HCT116 (cell line): ENCODE results near the gene PSMD10. TPM values are rescaled to one million over a fixed set of nuclear protein-coding genes. Genes with fewer than 3 reads are reported as not detected.

Experiments
- ATAC-seq: fragments of 200-7000 bp; cut with Tn5 transposase; 2 replicates; pipeline ENCODE4 v1.9.1; 2020; ENCODE audit warnings: mild to moderate bottlenecking, moderate library complexity
- BruUV-seq: library from RNA; stranded (reverse); fragments of 400-500 nt; replicated peaks from 2 replicates; lab custom pipeline; 2021; lab: Mats Ljungman, UMichigan
- CTCF ChIA-PET: fragments of 300-600 bp; sonication (Branson Sonifier 250); formaldehyde crosslinking; loops from one replicate; lab custom pipeline; 2021; ENCODE audit warnings: antibody characterized with exemption; lab: Charles Lee
- POLR2A ChIA-PET: fragments of 300-600, 350-600 bp; sonication (Branson Sonifier 250); formaldehyde crosslinking; loops from one replicate; lab custom pipeline; 2021; ENCODE audit warnings: antibody characterized with exemption; lab: Charles Lee
- RAD21 ChIA-PET, 2 experiments: fragments of 300-600 bp; sonication (Branson Sonifier 250); formaldehyde crosslinking; loops; one replicate each; lab custom pipeline; 2023; ENCODE audit warnings: low total read pairs in 2 of 2; ENCODE audit not compliant: uncharacterized antibody in 2 of 2, unreplicated experiment in 2 of 2, low non-redundant PET in 1 of 2; lab: Charles Lee
- DNase-seq: peaks from one replicate; pipeline ENCODE4 v3.0.0-alpha.2; 2010; ENCODE audit warnings: low read depth, low spot score
- H2AFZ ChIP-seq: fragments of 200-600 bp; shearing (Covaris generic), sonication (generic); 2 replicates; pipeline ENCODE4 v1.6.1; 2017; ENCODE audit warnings: low read depth, mixed run types, mixed read lengths, antibody characterized with exemption, low read length; ENCODE audit not compliant: poor library complexity, severe bottlenecking
- H3K27ac ChIP-seq: 2 replicates; pipeline ENCODE4 v1.5.1; 2012; ENCODE audit warnings: low read depth, low read length
- H3K27me3 ChIP-seq: fragments of 200-600 bp; sonication (generic); 2 replicates; pipeline ENCODE4 v1.6.1; 2016; ENCODE audit warnings: mixed run types, low read length, mixed read lengths; ENCODE audit not compliant: insufficient read depth
- H3K36me3 ChIP-seq, 2 experiments: fragments of 200-500 bp in 1 of 2; fragments of 200-600 bp in 1 of 2; sonication (Bioruptor generic) in 1 of 2; sonication (generic) in 1 of 2; 2 replicates each; pipeline versions ENCODE4 v1.5.1 to v1.6.1; 2014 to 2016; ENCODE audit warnings: low read length in 2 of 2, inconsistent platforms in 1 of 2, mixed read lengths in 1 of 2, mixed run types in 1 of 2; ENCODE audit not compliant: insufficient read depth in 2 of 2, control insufficient read depth in 1 of 2
- H3K4me1 ChIP-seq, 2 experiments: fragments of 200-600 bp in 1 of 2; sonication (generic) in 1 of 2; 2 replicates each; pipeline versions ENCODE4 v1.5.1 to v1.6.1; 2012 to 2017; ENCODE audit warnings: low read length in 2 of 2, inconsistent platforms in 1 of 2, mild to moderate bottlenecking in 1 of 2, mixed read lengths in 1 of 2, mixed run types in 1 of 2, moderate library complexity in 1 of 2; ENCODE audit not compliant: insufficient read depth in 2 of 2, control insufficient read depth in 1 of 2
- H3K4me2 ChIP-seq: fragments of 200-600 bp; sonication (generic); 2 replicates; pipeline ENCODE4 v1.6.1; 2017; ENCODE audit warnings: mixed run types, low read length, mixed read lengths
- H3K4me3 ChIP-seq, 2 experiments: fragments of 200-600 bp in 1 of 2; sonication (generic) in 1 of 2; replicated peaks in 1 of 2; 2 replicates each; pipeline ENCODE4 v1.5.1; 2011 to 2016; ENCODE audit warnings: low read length in 2 of 2, control low read depth in 1 of 2, low read depth in 1 of 2, mild to moderate bottlenecking in 1 of 2, mixed read lengths in 1 of 2, mixed run types in 1 of 2
- H3K79me2 ChIP-seq: fragments of 200-600 bp; sonication (generic); 2 replicates; pipeline ENCODE4 v1.6.1; 2017; ENCODE audit warnings: mild to moderate bottlenecking, mixed run types, low read length, moderate library complexity, mixed read lengths; ENCODE audit not compliant: insufficient read depth
- H3K9ac ChIP-seq: fragments of 200-600 bp; sonication (generic); 2 replicates; pipeline ENCODE4 v1.6.1; 2016; ENCODE audit warnings: low read length, mixed read lengths
- H3K9me2 ChIP-seq: fragments of 200-600 bp; sonication (generic), shearing (Covaris generic); 2 replicates; pipeline ENCODE4 v1.6.1; 2017; ENCODE audit warnings: mixed run types, mild to moderate bottlenecking, moderate library complexity; ENCODE audit not compliant: insufficient read depth
- H3K9me3 ChIP-seq, 2 experiments: fragments of 200-500 bp in 1 of 2; fragments of 200-600 bp in 1 of 2; sonication (Bioruptor generic) in 1 of 2; sonication (generic) in 1 of 2; 2 replicates each; pipeline ENCODE4 v1.6.1; 2014 to 2017; ENCODE audit warnings: low read length in 2 of 2, mixed read lengths in 2 of 2, inconsistent platforms in 1 of 2, low read depth in 1 of 2, mild to moderate bottlenecking in 1 of 2, mixed run types in 1 of 2, moderate library complexity in 1 of 2; ENCODE audit not compliant: control insufficient read depth in 1 of 2, insufficient read depth in 1 of 2
- H4K20me1 ChIP-seq: fragments of 200-600 bp; sonication (generic), shearing (Covaris generic); 2 replicates; pipeline ENCODE4 v1.6.1; 2017; ENCODE audit warnings: mixed run types, mild to moderate bottlenecking, moderate library complexity; ENCODE audit not compliant: insufficient read depth
- ATF3 ChIP-seq: IDR thresholded peaks from 2 replicates; pipeline ENCODE4 v1.6.1; 2012
- CEBPB ChIP-seq: IDR thresholded peaks from 2 replicates; pipeline ENCODE4 v1.6.1; 2012; ENCODE audit warnings: low read depth
- EGR1 ChIP-seq: IDR thresholded peaks from 2 replicates; pipeline ENCODE4 v1.6.1; 2012; ENCODE audit warnings: low read depth
- ELF1 ChIP-seq: IDR thresholded peaks from 2 replicates; pipeline ENCODE4 v1.6.1; 2012; ENCODE audit warnings: low read depth, borderline replicate concordance
- EZH2 ChIP-seq: fragments of 200-600 bp; sonication (generic); IDR thresholded peaks from 2 replicates; pipeline ENCODE4 v1.6.1; 2017; ENCODE audit warnings: antibody characterized with exemption, mixed run types
- EZH2phosphoT487 ChIP-seq: fragments of 200-600 bp; IDR thresholded peaks from 2 replicates; pipeline ENCODE4 v1.6.1; 2018; ENCODE audit warnings: antibody characterized with exemption, borderline replicate concordance
- JUND ChIP-seq: IDR thresholded peaks from 2 replicates; pipeline ENCODE4 v1.6.1; 2012
- POLR2AphosphoS5 ChIP-seq: IDR thresholded peaks from 2 replicates; pipeline ENCODE4 v1.6.1; 2011; ENCODE audit warnings: mild to moderate bottlenecking, low read depth, low read length, moderate library complexity
- REST ChIP-seq: IDR thresholded peaks from 2 replicates; pipeline ENCODE4 v1.6.1; 2012; ENCODE audit warnings: low read depth
- SIN3A ChIP-seq: IDR thresholded peaks from 2 replicates; pipeline ENCODE4 v1.6.1; 2012; ENCODE audit warnings: low read depth
- SRF ChIP-seq: IDR thresholded peaks from 2 replicates; pipeline ENCODE4 v1.6.1; 2012; ENCODE audit warnings: low read depth
- TCF7L2 ChIP-seq: IDR thresholded peaks from 2 replicates; pipeline ENCODE4 v1.7.0; 2011; ENCODE audit warnings: borderline replicate concordance, inconsistent platforms; ENCODE audit not compliant: insufficient read depth, insufficient read length; ENCODE audit errors: extremely low read depth
- YY1 ChIP-seq: IDR thresholded peaks from 2 replicates; pipeline ENCODE4 v1.6.1; 2011; ENCODE audit warnings: low read length, low read depth, moderate library complexity, mild to moderate bottlenecking; ENCODE audit not compliant: insufficient replicate concordance; ENCODE audit errors: extremely low read depth
- intact Hi-C: fragments of 100-400 bp; cut with micrococcal nuclease; formaldehyde crosslinking; loops from 2 replicates; pipeline ENCODE4 v1.10.0; 2022
- total RNA-seq: library from RNA; stranded (reverse); gene quantifications from one replicate; pipeline ENCODE4 v1.2.1, GENCODE V29; 2021; ENCODE audit not compliant: unreplicated experiment
- TF ChIP-seq, protein P1 (sequence below): IDR thresholded peaks from 2 replicates; pipeline ENCODE4 v1.6.1; 2012
- TF ChIP-seq, protein P2 (sequence below), 3 experiments: fragments of 200-600 bp in 1 of 3; sonication (generic) in 1 of 3; IDR thresholded peaks in 2 of 3; conservative IDR thresholded peaks in 1 of 3; 2 replicates each; pipeline ENCODE4 v1.5.1; 2012 to 2017; ENCODE audit warnings: low read depth in 2 of 3, low read length in 2 of 3, antibody characterized with exemption in 1 of 3, borderline replicate concordance in 1 of 3, control low read depth in 1 of 3, mild to moderate bottlenecking in 1 of 3, mixed read lengths in 1 of 3, mixed run types in 1 of 3, moderate library complexity in 1 of 3; ENCODE audit not compliant: insufficient read depth in 1 of 3

The PSMD10 gene
- total RNA-seq, 1 experiment from 2014 or later: 55.5 TPM

- Histone ChIP-seq H3K4me1 (peaks cover 0 to 7% of the 10 kb centered on the region in 2 experiments; a peak in 2 of 4 replicates), H3K9me2 (no peaks in the 10 kb centered on the region), H3K4me3 (no peak overlapping the region), H3K27ac (no peak overlapping the region), H3K27me3 (no peaks in the 10 kb centered on the region), H3K9me3 (no peaks in the 10 kb centered on the region), H3K36me3 (no peaks in the 10 kb centered on the region), H2AFZ (no peak overlapping the region), H4K20me1 (no peaks in the 10 kb centered on the region), H3K9ac (no peak overlapping the region), H3K4me2 (0 out of 2 replicates have a peak overlapping the region, but pooled peaks have one; percentile 14), H3K79me2 (no peaks in the 10 kb centered on the region)
- no peak for TF ChIP-seq POLR2AphosphoS5
- ATAC-seq: no peak
- BruUV-seq: no TSS peak
- ChIA-PET POLR2A (no interaction called here), RAD21 (no interaction called here), CTCF (no interaction called here)
- DNase-seq: no peak
- intact Hi-C loops: no loop called here
Measured at GRCh38 chrX:108131471-108131870, 40.1 kb upstream of the PSMD10 start.

- Histone ChIP-seq H3K36me3 (no peaks in the 10 kb centered on the region), H3K9me3 (no peaks in the 10 kb centered on the region), H3K79me2 (no peaks in the 10 kb centered on the region), H3K27ac (no peak overlapping the region), H2AFZ (no peak overlapping the region), H3K4me1 (peaks cover 0 to 7% of the 10 kb centered on the region in 2 experiments; a peak in 2 of 4 replicates), H4K20me1 (no peaks in the 10 kb centered on the region), H3K27me3 (no peaks in the 10 kb centered on the region), H3K9ac (no peak overlapping the region), H3K9me2 (no peaks in the 10 kb centered on the region), H3K4me3 (no peak overlapping the region), H3K4me2 (no peak overlapping the region)
- no peak for DNase-seq
- TF ChIP-seq REST: no peak
- TF ChIP-seq, protein P1, sequence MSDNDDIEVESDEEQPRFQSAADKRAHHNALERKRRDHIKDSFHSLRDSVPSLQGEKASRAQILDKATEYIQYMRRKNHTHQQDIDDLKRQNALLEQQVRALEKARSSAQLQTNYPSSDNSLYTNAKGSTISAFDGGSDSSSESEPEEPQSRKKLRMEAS: no peak
- TF ChIP-seq, protein P2, sequence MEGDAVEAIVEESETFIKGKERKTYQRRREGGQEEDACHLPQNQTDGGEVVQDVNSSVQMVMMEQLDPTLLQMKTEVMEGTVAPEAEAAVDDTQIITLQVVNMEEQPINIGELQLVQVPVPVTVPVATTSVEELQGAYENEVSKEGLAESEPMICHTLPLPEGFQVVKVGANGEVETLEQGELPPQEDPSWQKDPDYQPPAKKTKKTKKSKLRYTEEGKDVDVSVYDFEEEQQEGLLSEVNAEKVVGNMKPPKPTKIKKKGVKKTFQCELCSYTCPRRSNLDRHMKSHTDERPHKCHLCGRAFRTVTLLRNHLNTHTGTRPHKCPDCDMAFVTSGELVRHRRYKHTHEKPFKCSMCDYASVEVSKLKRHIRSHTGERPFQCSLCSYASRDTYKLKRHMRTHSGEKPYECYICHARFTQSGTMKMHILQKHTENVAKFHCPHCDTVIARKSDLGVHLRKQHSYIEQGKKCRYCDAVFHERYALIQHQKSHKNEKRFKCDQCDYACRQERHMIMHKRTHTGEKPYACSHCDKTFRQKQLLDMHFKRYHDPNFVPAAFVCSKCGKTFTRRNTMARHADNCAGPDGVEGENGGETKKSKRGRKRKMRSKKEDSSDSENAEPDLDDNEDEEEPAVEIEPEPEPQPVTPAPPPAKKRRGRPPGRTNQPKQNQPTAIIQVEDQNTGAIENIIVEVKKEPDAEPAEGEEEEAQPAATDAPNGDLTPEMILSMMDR (IDR thresholded peaks at IDR 0.05 in 2 of 3, conservative IDR thresholded peaks at IDR 0.05 in 1 of 3; ENCODE audit: borderline replicate concordance in 1 of 3, insufficient read depth in 1 of 3, low read depth in 2 of 3, low read length in 2 of 3): no peak
- TF ChIP-seq ATF3: no peak
- TF ChIP-seq POLR2AphosphoS5: no peak
- no peak for TF ChIP-seq EZH2phosphoT487
- no peak for TF ChIP-seq SRF
- TF ChIP-seq EGR1: no peak
- no peak for TF ChIP-seq SIN3A
- no peak for TF ChIP-seq TCF7L2
- no peak for TF ChIP-seq YY1
- no peak for TF ChIP-seq ELF1
- no peak for TF ChIP-seq CEBPB
- no peak for TF ChIP-seq EZH2
- no peak for TF ChIP-seq JUND
- intact Hi-C loops: no loop called here
- RAD21 ChIA-PET: no interaction called here
- CTCF ChIA-PET: no interaction called here
- no peak for ATAC-seq
- POLR2A ChIA-PET: no interaction called here
- no TSS peak for BruUV-seq
Measured at GRCh38 chrX:108130889-108131288, 39.5 kb upstream of the PSMD10 start.
